ENCODE data around the gene GTF3C5. TPM values are rescaled to one million over a fixed set of nuclear protein-coding genes. Genes with fewer than 3 reads are reported as not detected.

GTF3C5 gene
- total RNA-seq, 1 donor from 2014 or later, result 65.1 TPM

GRCh38 chr9:132985071-132985350 is 45.8 kb upstream of the GTF3C5 start:
- Mint-ChIP-seq H3K27me3 (ENCODE audit: unreplicated experiment) (peaks cover 30% of the 10 kb centered on the region), H3K4me3 (ENCODE audit: unreplicated experiment) (no peak overlapping the region), H3K36me3 (ENCODE audit: unreplicated experiment) (no peaks in the 10 kb centered on the region), H3K27ac (ENCODE audit: unreplicated experiment) (no peak overlapping the region), H3K4me1 (ENCODE audit: unreplicated experiment) (no peaks in the 10 kb centered on the region), H3K9me3 (ENCODE audit: unreplicated experiment) (no peaks in the 10 kb centered on the region)
- DNase-seq (ENCODE audit: extremely low spot score, unreplicated experiment), result no peak
- no peak for TF ChIP-seq CTCF (IDR thresholded peaks at IDR 0.05)

- H3K4me1 Mint-ChIP-seq (ENCODE audit: unreplicated experiment), result no peaks in the 10 kb centered on the region
- H3K27me3 Mint-ChIP-seq (ENCODE audit: unreplicated experiment), result peaks cover 26% of the 10 kb centered on the region
- H3K4me3 Mint-ChIP-seq (ENCODE audit: unreplicated experiment), result no peak overlapping the region
- no peaks in the 10 kb centered on the region for H3K9me3 Mint-ChIP-seq (ENCODE audit: unreplicated experiment)
- no peaks in the 10 kb centered on the region for H3K36me3 Mint-ChIP-seq (ENCODE audit: unreplicated experiment)
- no peak for TF ChIP-seq CTCF (IDR thresholded peaks at IDR 0.05)
- no peak overlapping the region for H3K27ac Mint-ChIP-seq (ENCODE audit: unreplicated experiment)
- no peak for DNase-seq (ENCODE audit: extremely low spot score, unreplicated experiment)
These were observed 45.3 kb upstream of the GTF3C5 start for GRCh38 chr9:132985489-132985888.

- Mint-ChIP-seq H3K4me1 (ENCODE audit: unreplicated experiment) (no peaks in the 10 kb centered on the region), H3K4me3 (ENCODE audit: unreplicated experiment) (no peak overlapping the region), H3K27me3 (ENCODE audit: unreplicated experiment) (peaks cover 21% of the 10 kb centered on the region), H3K27ac (ENCODE audit: unreplicated experiment) (no peak overlapping the region), H3K36me3 (ENCODE audit: unreplicated experiment) (no peaks in the 10 kb centered on the region), H3K9me3 (ENCODE audit: unreplicated experiment) (no peaks in the 10 kb centered on the region)
- no peak for TF ChIP-seq CTCF (IDR thresholded peaks at IDR 0.05)
- DNase-seq (ENCODE audit: extremely low spot score, unreplicated experiment), result no peak
These were observed 44.7 kb upstream of the GTF3C5 start for GRCh38 chr9:132986114-132986513.

- no peak for DNase-seq (ENCODE audit: extremely low spot score, unreplicated experiment)
- H3K4me1 Mint-ChIP-seq (ENCODE audit: unreplicated experiment), result no peaks in the 10 kb centered on the region
- no peak overlapping the region for H3K4me3 Mint-ChIP-seq (ENCODE audit: unreplicated experiment)
- H3K27me3 Mint-ChIP-seq (ENCODE audit: unreplicated experiment), result peaks cover 22% of the 10 kb centered on the region
- no peak for TF ChIP-seq CTCF (IDR thresholded peaks at IDR 0.05)
- no peaks in the 10 kb centered on the region for H3K9me3 Mint-ChIP-seq (ENCODE audit: unreplicated experiment)
- H3K36me3 Mint-ChIP-seq (ENCODE audit: unreplicated experiment), result no peaks in the 10 kb centered on the region
- H3K27ac Mint-ChIP-seq (ENCODE audit: unreplicated experiment), result no peak overlapping the region
These were observed 43.9 kb upstream of the GTF3C5 start for GRCh38 chr9:132986640-132987620.

GRCh38 chr9:132988244-132989013 is 42.4 kb upstream of the GTF3C5 start:
- H3K4me3 Mint-ChIP-seq (ENCODE audit: unreplicated experiment), result no peak overlapping the region
- H3K27me3 Mint-ChIP-seq (ENCODE audit: unreplicated experiment), result peaks cover 24% of the 10 kb centered on the region
- DNase-seq (ENCODE audit: extremely low spot score, unreplicated experiment), result no peak
- TF ChIP-seq CTCF (IDR thresholded peaks at IDR 0.05), result no peak
- H3K9me3 Mint-ChIP-seq (ENCODE audit: unreplicated experiment), result no peaks in the 10 kb centered on the region
- H3K27ac Mint-ChIP-seq (ENCODE audit: unreplicated experiment), result no peak overlapping the region
- no peaks in the 10 kb centered on the region for H3K4me1 Mint-ChIP-seq (ENCODE audit: unreplicated experiment)
- H3K36me3 Mint-ChIP-seq (ENCODE audit: unreplicated experiment), result no peaks in the 10 kb centered on the region

Measured in osteocyte (in vitro differentiated cells).